ENCODE results near the gene GPR32.

GRCh38 chr19:50815439-50815838 is 45.2 kb downstream of the GPR32 start:
- TF ChIP-seq, protein P1, sequence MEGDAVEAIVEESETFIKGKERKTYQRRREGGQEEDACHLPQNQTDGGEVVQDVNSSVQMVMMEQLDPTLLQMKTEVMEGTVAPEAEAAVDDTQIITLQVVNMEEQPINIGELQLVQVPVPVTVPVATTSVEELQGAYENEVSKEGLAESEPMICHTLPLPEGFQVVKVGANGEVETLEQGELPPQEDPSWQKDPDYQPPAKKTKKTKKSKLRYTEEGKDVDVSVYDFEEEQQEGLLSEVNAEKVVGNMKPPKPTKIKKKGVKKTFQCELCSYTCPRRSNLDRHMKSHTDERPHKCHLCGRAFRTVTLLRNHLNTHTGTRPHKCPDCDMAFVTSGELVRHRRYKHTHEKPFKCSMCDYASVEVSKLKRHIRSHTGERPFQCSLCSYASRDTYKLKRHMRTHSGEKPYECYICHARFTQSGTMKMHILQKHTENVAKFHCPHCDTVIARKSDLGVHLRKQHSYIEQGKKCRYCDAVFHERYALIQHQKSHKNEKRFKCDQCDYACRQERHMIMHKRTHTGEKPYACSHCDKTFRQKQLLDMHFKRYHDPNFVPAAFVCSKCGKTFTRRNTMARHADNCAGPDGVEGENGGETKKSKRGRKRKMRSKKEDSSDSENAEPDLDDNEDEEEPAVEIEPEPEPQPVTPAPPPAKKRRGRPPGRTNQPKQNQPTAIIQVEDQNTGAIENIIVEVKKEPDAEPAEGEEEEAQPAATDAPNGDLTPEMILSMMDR (IDR thresholded peaks at IDR 0.05), result no peak
- TF ChIP-seq POLR2A (IDR thresholded peaks at IDR 0.05), result no peak

All from right lobe of liver (tissue), 4 donors.